Small intestine (tissue), 7 donors: ENCODE measurements around the gene ESF1. TPM values are rescaled to one million over a fixed set of nuclear protein-coding genes. Genes with fewer than 3 reads are reported as not detected.

Source experiments
- DNase-seq, 2 donors: peaks; one replicate each; pipeline versions ENCODE4 v3.0.0 to v3.0.0-alpha.2; 2013
- FAIRE-seq: peaks from 2 replicates; lab custom pipeline; 2012; peaks lifted over from hg19 to GRCh38; lab: Jason Lieb, UNC
- H3K27ac ChIP-seq, 3 donors: one replicate each; pipeline ENCODE4 v1.5.1; 2013; ENCODE audit warnings: low read length in 2 of 3, mild to moderate bottlenecking in 2 of 3, control low read depth in 1 of 3, inconsistent platforms in 1 of 3, low read depth in 1 of 3, moderate library complexity in 1 of 3
- H3K27me3 ChIP-seq, 3 donors: one replicate each; pipeline ENCODE4 v1.6.1; 2013; ENCODE audit warnings: low read length in 3 of 3, inconsistent platforms in 1 of 3; ENCODE audit not compliant: control insufficient read depth in 3 of 3, insufficient read depth in 3 of 3
- H3K36me3 ChIP-seq, 3 donors: one replicate each; pipeline ENCODE4 v1.6.1; 2013; ENCODE audit warnings: low read length in 3 of 3, inconsistent platforms in 1 of 3, low read depth in 1 of 3, mild to moderate bottlenecking in 1 of 3, moderate library complexity in 1 of 3; ENCODE audit not compliant: control insufficient read depth in 3 of 3, insufficient read depth in 2 of 3
- H3K4me1 ChIP-seq, 3 donors: one replicate each; pipeline ENCODE4 v1.6.1; 2013; ENCODE audit warnings: low read length in 2 of 3, inconsistent platforms in 1 of 3, low read depth in 1 of 3, mild to moderate bottlenecking in 1 of 3, moderate library complexity in 1 of 3; ENCODE audit not compliant: control insufficient read depth in 3 of 3, insufficient read depth in 2 of 3
- H3K4me3 ChIP-seq, 3 donors: one replicate each; pipeline ENCODE4 v1.5.1; 2013; ENCODE audit warnings: low read length in 3 of 3, control low read depth in 1 of 3, inconsistent platforms in 1 of 3, low read depth in 1 of 3, mild to moderate bottlenecking in 1 of 3, moderate library complexity in 1 of 3
- H3K9me3 ChIP-seq, 2 donors: one replicate each; pipeline ENCODE4 v1.6.1; 2013; ENCODE audit warnings: low read depth in 1 of 2, low read length in 1 of 2; ENCODE audit not compliant: control insufficient read depth in 2 of 2, insufficient read depth in 1 of 2
- WGBS, 3 donors: extraction: QIAGEN DNeasy Blood & Tissue Kit; methylation state at CpG; one replicate each; pipeline ENCODE4 v1.1.7; 2013; 5-methylcytosine and 5-hydroxymethylcytosine counted together
- polyA plus RNA-seq, 4 donors: library from polyadenylated mRNA; stranded (reverse) in 3 of 4; unstranded in 1 of 4; fragments of 200-250 nt in 3 of 4; fragments of 120-200 nt in 1 of 4; gene quantifications; one replicate each; pipeline versions ENCODE4 v1.2.1 to v1.2.3, GENCODE V29; 2013
- donor health status: healthy with polysubstance abuse.
- donor health status: control.
- donor health status: control.
- donor health status: Bipolar disorder and iron deficiency.
- donor health status: healthy.

ESF1 gene
- polyA plus RNA-seq, 4 donors: 7.2 to 18.9 (median 8.8) TPM

DNA sequence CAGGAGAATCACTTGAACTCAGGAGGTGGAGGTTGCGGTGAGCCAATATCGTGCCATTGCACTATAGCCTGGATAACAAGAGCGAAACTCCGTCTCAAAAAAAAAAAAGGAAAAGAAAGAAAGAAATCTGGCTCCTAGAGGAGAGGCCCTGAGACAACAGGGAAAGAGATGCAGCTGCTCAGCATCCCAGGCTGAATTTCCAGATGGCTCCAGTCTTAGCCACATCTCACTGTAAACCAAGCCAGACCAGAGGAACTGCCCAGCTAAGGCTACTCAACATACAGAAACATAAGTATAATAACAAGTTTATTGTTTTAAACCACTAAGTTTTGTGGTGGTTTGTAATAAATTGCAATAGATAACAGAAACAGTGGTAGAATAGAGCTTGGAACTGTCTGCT is 107.5 kb downstream of the ESF1 start:
- peaks cover 0 to 8% of the 10 kb centered on the region in 2 donors for H3K9me3 ChIP-seq
- WGBS, 3 donors: 75 to 95% (median 87%) methylated on average over 4 of the region's 4 CpGs
- DNase-seq: no peak
- no peaks in the 10 kb centered on the region for H3K27me3 ChIP-seq
- no peak for FAIRE-seq
- no peaks in the 10 kb centered on the region for H3K4me1 ChIP-seq
- no peak overlapping the region for H3K4me3 ChIP-seq
- H3K36me3 ChIP-seq: no peaks in the 10 kb centered on the region
- no peak overlapping the region for H3K27ac ChIP-seq

DNA sequence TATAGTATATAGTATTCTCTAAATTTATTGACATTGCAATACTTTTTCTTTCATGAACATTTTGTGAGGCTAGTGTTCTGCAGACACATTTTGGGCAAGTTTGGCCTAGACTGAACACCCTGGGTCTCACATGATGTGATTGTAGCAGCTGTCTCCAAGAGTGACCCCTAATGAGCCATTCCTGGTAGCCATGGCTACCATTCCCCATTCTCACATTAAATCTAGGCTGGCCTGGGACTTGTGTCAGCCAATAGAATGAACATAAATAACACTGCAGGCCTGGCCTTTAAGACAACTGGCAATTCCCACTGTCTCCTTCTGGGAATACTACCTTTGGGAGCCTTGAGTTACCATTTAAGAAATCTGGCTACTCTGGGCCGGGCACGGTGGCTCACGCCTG is 108.0 kb downstream of the ESF1 start:
- H3K4me3 ChIP-seq: no peak overlapping the region
- FAIRE-seq (no peak), DNase-seq (no peak)
- H3K27me3 ChIP-seq: no peaks in the 10 kb centered on the region
- peaks cover 0 to 8% of the 10 kb centered on the region in 2 donors for H3K9me3 ChIP-seq
- H3K36me3 ChIP-seq: no peaks in the 10 kb centered on the region
- no peaks in the 10 kb centered on the region for H3K4me1 ChIP-seq
- H3K27ac ChIP-seq: no peak overlapping the region
- WGBS, 3 donors: 92 to 97% (median 93%) methylated on average over 3 of the region's 3 CpGs

- DNase-seq: no peak
- 64 to 68% (median 65%) methylated on average over 3 of the region's 3 CpGs for WGBS, 3 donors
- no peak for FAIRE-seq
- Histone ChIP-seq H3K27me3 (no peaks in the 10 kb centered on the region), H3K4me3 (no peak overlapping the region), H3K36me3 (no peaks in the 10 kb centered on the region), H3K4me1 (no peaks in the 10 kb centered on the region), H3K27ac (no peak overlapping the region), H3K9me3 (no peaks in the 10 kb centered on the region)
These were observed 112.0 kb downstream of the ESF1 start for GRCh38 chr20:13672690-13673089.

DNA sequence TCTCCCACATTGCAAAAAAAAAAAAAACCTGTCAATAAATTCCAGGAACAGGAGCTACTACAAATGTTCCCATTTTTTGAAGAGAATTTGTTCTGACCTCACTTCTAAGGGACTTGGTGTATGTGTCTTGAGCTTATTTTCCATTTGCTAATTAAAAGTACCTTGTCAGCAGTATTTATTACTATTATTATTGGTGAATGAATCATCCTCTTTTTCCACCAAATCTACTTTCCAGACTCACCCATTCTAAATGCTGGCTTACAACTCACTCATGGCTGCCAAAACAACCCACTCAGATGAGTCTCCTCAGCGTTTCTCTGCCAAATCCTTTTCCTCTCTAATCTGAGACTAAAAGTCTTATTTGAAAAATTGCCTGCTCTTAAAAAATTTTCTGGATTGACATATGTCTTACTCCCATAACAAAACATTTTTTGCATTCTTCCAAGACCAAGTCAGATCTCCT is 112.8 kb downstream of the ESF1 start:
- no peak for FAIRE-seq
- Histone ChIP-seq H3K9me3 (no peaks in the 10 kb centered on the region), H3K36me3 (no peaks in the 10 kb centered on the region), H3K4me3 (no peak overlapping the region), H3K27ac (no peak overlapping the region), H3K4me1 (no peaks in the 10 kb centered on the region), H3K27me3 (no peaks in the 10 kb centered on the region)
- 32 to 53% (median 39%) methylated on average over 1 of the region's 1 CpG for WGBS, 3 donors
- no peak for DNase-seq

- no peak for DNase-seq
- Histone ChIP-seq H3K9me3 (no peaks in the 10 kb centered on the region), H3K4me3 (no peak overlapping the region), H3K4me1 (no peaks in the 10 kb centered on the region), H3K36me3 (no peaks in the 10 kb centered on the region), H3K27ac (no peak overlapping the region), H3K27me3 (no peaks in the 10 kb centered on the region)
- FAIRE-seq: no peak
- 60 to 72% (median 69%) methylated on average over 2 of the region's 2 CpGs for WGBS, 3 donors
These were observed 113.2 kb downstream of the ESF1 start for GRCh38 chr20:13671512-13671911.

DNA sequence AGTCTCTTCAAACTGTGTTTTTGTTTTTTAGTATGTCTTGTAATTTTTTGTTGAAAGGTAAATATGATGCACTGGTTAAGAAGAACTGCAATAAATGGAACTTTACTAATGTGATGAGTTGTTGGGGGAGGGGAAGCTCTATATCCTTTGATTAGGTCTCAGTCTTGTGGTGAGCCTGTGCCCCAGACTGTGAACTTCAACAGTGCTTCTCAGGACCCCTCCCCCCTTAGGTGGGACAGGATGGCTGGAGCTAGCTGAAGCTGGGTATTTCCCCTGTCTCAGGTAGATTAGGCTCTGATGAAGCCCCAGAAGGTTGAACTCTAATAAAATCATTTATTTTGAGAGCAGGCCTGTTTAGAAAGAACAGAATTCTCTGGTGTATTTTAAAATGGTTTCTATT is 114.6 kb downstream of the ESF1 start:
- Histone ChIP-seq H3K4me3 (no peak overlapping the region), H3K9me3 (no peaks in the 10 kb centered on the region), H3K4me1 (no peaks in the 10 kb centered on the region), H3K27me3 (no peaks in the 10 kb centered on the region), H3K27ac (no peak overlapping the region), H3K36me3 (no peaks in the 10 kb centered on the region)
- DNase-seq (no peak), FAIRE-seq (no peak)

GRCh38 chr20:13665709-13666395 is 118.9 kb downstream of the ESF1 start:
- DNase-seq (no peak), FAIRE-seq (no peak)
- no peaks in the 10 kb centered on the region for H3K9me3 ChIP-seq
- H3K4me3 ChIP-seq: no peak overlapping the region
- H3K36me3 ChIP-seq: no peaks in the 10 kb centered on the region
- H3K27me3 ChIP-seq: no peaks in the 10 kb centered on the region
- H3K27ac ChIP-seq: no peak overlapping the region
- no peaks in the 10 kb centered on the region for H3K4me1 ChIP-seq
- WGBS, 3 donors: 55 to 77% (median 71%) methylated on average over 7 of the region's 7 CpGs
